ENCODE measurements around the gene MAOA. TPM values are rescaled to one million over a fixed set of nuclear protein-coding genes. Genes with fewer than 3 reads are reported as not detected.
"Not testable (repeated sequence)": the region's sequence is repeated elsewhere in the genome, so short reads cannot be mapped to it uniquely, and the experiment has no call there.

The MAOA gene
- total RNA-seq, 2 experiments from 2014 or later: 1.5 to 2.2 TPM

DNA sequence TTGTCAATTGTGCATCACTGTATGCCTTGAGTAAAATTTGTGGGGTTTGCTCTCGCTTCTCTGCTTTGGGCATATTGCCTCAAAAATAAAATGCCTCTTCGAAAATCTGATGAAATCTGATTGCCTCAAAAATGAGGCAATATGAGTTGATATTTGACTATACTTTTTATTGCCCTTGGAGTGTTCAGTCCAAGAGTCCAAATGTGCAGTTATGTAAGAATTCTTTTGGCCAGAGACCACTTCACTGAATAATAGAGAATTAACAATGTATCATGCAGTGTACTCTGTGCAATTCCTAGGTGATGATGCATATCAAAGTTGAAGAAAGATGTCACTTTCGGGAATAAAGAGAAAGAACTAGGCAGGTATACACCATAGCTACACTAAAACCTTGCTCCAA is 8.6 kb downstream of the MAOA start:
- no peaks in the 10 kb centered on the region for H3K9me3 Mint-ChIP-seq (ENCODE audit: low read depth)
- DNase-seq: no peak
- CTCF ChIA-PET: no interaction called here

GRCh38 chrX:43666311-43666912 is 10.3 kb downstream of the MAOA start:
- Mint-ChIP-seq H3K9me3 (ENCODE audit: low read depth) (no peaks in the 10 kb centered on the region), H3K27me3 (peaks cover 7% of the 10 kb centered on the region), H3K4me3 (no peak overlapping the region), H3K27ac (no peak overlapping the region), H3K36me3 (ENCODE audit: low read depth) (no peaks in the 10 kb centered on the region), H3K4me1 (peaks cover 6% of the 10 kb centered on the region)
- CTCF ChIA-PET: interaction anchor here (0.7 kb wide), 1 partner anchor 28 kb away, joined by 3 read pairs; no protein-coding TSS in a partner anchor
- no peak for DNase-seq
- peak; percentile 47 for ATAC-seq
- POLR2A ChIA-PET: no interaction called here
- intact Hi-C loops (cut with DNase I, micrococcal nuclease): no loop called here

More for the DNA sequence above, 8.6 kb downstream of the MAOA start:
- H3K4me1 Mint-ChIP-seq: peaks cover 6% of the 10 kb centered on the region
- H3K27ac Mint-ChIP-seq: no peak overlapping the region
- H3K36me3 Mint-ChIP-seq (ENCODE audit: low read depth): no peaks in the 10 kb centered on the region
- POLR2A ChIA-PET: no interaction called here
- intact Hi-C loops (cut with DNase I, micrococcal nuclease): no loop called here
- H3K27me3 Mint-ChIP-seq: peaks cover 7% of the 10 kb centered on the region
- no peak overlapping the region for H3K4me3 Mint-ChIP-seq
- ATAC-seq: no peak

DNA sequence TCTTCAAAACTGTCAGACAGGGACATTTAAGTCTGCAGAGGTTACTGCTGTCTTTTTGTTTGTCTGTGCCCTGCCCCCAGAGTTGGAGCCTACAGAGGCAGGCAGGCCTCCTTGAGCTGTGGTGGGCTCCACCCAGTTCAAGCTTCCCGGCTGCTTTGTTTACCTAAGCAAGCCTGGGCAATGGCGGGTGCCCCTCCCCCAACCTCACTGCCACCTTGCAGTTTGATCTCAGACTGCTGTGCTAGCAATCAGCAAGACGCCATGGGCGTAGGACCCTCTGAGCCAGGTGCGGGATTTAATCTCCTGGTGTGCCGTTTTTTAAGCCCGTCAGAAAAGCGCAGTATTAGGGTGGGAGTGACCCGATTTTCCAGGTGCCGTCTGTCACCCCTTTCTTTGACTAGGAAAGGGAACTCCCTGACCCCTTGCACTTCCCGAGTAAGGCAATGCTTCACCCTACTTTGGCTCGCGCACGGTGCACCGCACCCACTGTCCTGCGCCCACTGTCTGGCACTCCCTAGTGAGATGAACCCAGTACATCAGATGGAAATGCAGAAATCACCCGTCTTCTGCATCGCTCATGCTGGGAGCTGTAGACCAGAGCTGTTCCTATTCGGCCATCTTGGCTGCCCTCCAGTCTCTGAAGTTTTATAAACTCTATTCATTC is 20.0 kb downstream of the MAOA start:
- H3K9me3 Mint-ChIP-seq (ENCODE audit: low read depth); H3K27ac Mint-ChIP-seq; DNase-seq; ATAC-seq; H3K4me1 Mint-ChIP-seq; intact Hi-C loops (cut with DNase I, micrococcal nuclease); H3K27me3 Mint-ChIP-seq; CTCF ChIA-PET; H3K4me3 Mint-ChIP-seq; H3K36me3 Mint-ChIP-seq (ENCODE audit: low read depth); POLR2A ChIA-PET: not testable (repeated sequence)

DNA sequence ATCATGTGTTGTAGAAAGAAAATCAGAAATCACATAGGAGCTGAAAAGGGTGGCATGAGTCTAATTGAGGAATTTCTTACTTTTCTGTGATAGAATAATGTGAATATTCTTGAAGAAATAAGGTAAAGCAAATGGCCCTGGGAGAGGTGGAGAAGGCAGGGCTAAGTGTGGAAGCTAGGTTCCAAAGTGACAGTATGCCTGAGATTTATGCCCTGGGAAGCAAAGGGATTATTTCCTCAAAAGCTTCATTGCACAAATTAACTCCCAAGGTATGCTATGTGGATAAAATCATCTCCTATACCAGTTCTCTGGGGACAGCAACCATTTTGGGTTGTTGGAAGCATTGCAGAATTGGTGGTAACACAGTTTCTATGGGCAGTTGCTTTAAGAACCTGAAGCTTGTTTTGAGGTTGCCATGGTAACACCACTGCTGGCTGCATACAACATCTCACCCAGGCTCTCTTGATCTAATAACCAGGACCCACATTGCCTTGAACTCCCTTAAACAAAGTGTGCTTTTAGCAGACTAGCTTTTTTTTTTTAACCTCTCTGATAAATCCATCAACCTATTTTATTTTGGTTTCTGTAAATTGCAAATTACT is 21.0 kb downstream of the MAOA start:
- intact Hi-C loops (cut with DNase I, micrococcal nuclease): no loop called here
- Mint-ChIP-seq H3K9me3 (ENCODE audit: low read depth) (no peaks in the 10 kb centered on the region), H3K27me3 (peaks cover under 1% of the 10 kb centered on the region), H3K36me3 (ENCODE audit: low read depth) (no peaks in the 10 kb centered on the region), H3K27ac (no peak overlapping the region), H3K4me3 (no peak overlapping the region), H3K4me1 (no peaks in the 10 kb centered on the region)
- DNase-seq: no peak
- ChIA-PET CTCF (no interaction called here), POLR2A (no interaction called here)
- no peak for ATAC-seq

DNA sequence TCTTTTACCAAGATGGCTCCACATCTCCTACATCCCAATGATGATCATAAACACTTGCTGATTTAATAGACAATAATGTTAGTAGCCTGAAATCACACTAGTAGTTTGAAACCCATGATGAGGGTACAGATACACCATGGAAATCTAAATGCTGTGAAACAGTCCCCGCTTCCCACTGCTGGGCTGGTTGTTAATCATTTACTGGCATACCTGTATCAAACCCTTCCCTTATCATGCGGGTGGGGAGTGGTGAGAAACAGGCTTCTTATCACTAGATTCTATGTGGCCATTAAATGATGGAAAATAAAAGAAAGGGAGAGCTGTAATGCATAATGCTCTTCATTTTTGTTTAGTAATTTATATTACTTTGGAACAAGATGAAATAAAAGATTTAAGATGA is 21.9 kb downstream of the MAOA start:
- Mint-ChIP-seq H3K4me3 (no peak overlapping the region), H3K9me3 (ENCODE audit: low read depth) (no peaks in the 10 kb centered on the region), H3K4me1 (no peaks in the 10 kb centered on the region), H3K27me3 (peaks cover 3% of the 10 kb centered on the region), H3K27ac (no peak overlapping the region), H3K36me3 (ENCODE audit: low read depth) (no peaks in the 10 kb centered on the region)
- intact Hi-C loops (cut with DNase I, micrococcal nuclease): no loop called here
- ChIA-PET CTCF (no interaction called here), POLR2A (no interaction called here)
- ATAC-seq: no peak
- DNase-seq: no peak

DNA sequence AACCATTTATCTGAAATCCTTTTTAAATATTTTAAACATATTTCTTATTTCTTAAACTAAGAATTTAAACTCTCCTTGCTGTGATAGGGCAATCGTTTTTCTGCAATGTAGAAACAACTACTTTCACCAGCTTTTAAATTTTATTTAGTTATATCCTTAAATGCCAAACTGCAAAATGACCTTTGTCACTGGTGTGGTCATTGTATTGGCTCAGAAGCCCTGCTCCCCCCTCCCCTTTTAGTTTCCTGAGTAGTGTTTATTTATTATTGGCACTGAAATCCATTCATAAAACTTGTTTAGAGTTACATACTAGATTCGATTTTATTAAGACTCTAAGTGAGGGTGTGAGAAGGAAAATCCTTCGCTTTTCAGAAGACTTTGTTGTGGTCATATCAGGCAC is 23.0 kb downstream of the MAOA start:
- H3K9me3 Mint-ChIP-seq (ENCODE audit: low read depth): no peaks in the 10 kb centered on the region
- CTCF ChIA-PET: no interaction called here
- H3K4me3 Mint-ChIP-seq: no peak overlapping the region
- intact Hi-C loops (cut with DNase I, micrococcal nuclease): no loop called here
- peaks cover 3% of the 10 kb centered on the region for H3K27me3 Mint-ChIP-seq
- POLR2A ChIA-PET: no interaction called here
- ATAC-seq (no peak), DNase-seq (no peak)
- no peak overlapping the region for H3K27ac Mint-ChIP-seq
- no peaks in the 10 kb centered on the region for H3K36me3 Mint-ChIP-seq (ENCODE audit: low read depth)
- no peaks in the 10 kb centered on the region for H3K4me1 Mint-ChIP-seq

- no peaks in the 10 kb centered on the region for H3K4me1 Mint-ChIP-seq
- H3K4me3 Mint-ChIP-seq: no peak overlapping the region
- DNase-seq: no peak
- ChIA-PET POLR2A (no interaction called here), CTCF (no interaction called here)
- H3K36me3 Mint-ChIP-seq (ENCODE audit: low read depth): no peaks in the 10 kb centered on the region
- peaks cover 3% of the 10 kb centered on the region for H3K27me3 Mint-ChIP-seq
- H3K9me3 Mint-ChIP-seq (ENCODE audit: low read depth): no peaks in the 10 kb centered on the region
- intact Hi-C loops (cut with DNase I, micrococcal nuclease): no loop called here
- no peak for ATAC-seq
- H3K27ac Mint-ChIP-seq: no peak overlapping the region
Measured at GRCh38 chrX:43679778-43680177, 23.7 kb downstream of the MAOA start.

GRCh38 chrX:43682726-43683125 is 26.6 kb downstream of the MAOA start:
- H3K9me3 Mint-ChIP-seq (ENCODE audit: low read depth): no peaks in the 10 kb centered on the region
- H3K27me3 Mint-ChIP-seq: peaks cover 3% of the 10 kb centered on the region
- H3K27ac Mint-ChIP-seq: no peak overlapping the region
- ATAC-seq (no peak), DNase-seq (no peak)
- no peaks in the 10 kb centered on the region for H3K4me1 Mint-ChIP-seq
- H3K36me3 Mint-ChIP-seq (ENCODE audit: low read depth): no peaks in the 10 kb centered on the region
- CTCF ChIA-PET: no interaction called here
- intact Hi-C loops (cut with DNase I, micrococcal nuclease): no loop called here
- POLR2A ChIA-PET: no interaction called here
- no peak overlapping the region for H3K4me3 Mint-ChIP-seq

DNA sequence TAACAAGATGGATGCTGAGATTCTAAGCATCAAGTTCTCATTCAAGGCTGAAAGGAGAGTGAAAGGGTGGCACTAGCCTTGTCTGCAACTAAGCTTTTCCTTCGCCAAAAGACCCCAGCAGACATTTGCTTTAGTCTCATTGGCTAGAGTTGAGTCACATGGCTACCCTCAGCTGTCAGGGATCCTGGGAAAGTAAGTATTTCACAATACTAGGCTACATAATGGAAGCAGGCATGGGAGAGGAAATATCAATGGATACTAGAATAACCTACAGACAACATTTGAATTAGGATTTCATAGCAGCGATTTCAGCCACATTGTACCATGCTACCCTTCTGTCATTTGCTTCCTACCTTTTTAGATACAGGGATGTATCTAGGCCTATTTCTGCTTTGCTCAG is 29.1 kb downstream of the MAOA start:
- CTCF ChIA-PET: no interaction called here
- H3K9me3 Mint-ChIP-seq (ENCODE audit: low read depth): no peaks in the 10 kb centered on the region
- H3K36me3 Mint-ChIP-seq (ENCODE audit: low read depth): no peaks in the 10 kb centered on the region
- no peaks in the 10 kb centered on the region for H3K4me1 Mint-ChIP-seq
- H3K27me3 Mint-ChIP-seq: peaks cover 3% of the 10 kb centered on the region
- intact Hi-C loops (cut with DNase I, micrococcal nuclease): no loop called here
- H3K27ac Mint-ChIP-seq: no peak overlapping the region
- no peak overlapping the region for H3K4me3 Mint-ChIP-seq
- POLR2A ChIA-PET: no interaction called here
- ATAC-seq (no peak), DNase-seq (no peak)

DNA sequence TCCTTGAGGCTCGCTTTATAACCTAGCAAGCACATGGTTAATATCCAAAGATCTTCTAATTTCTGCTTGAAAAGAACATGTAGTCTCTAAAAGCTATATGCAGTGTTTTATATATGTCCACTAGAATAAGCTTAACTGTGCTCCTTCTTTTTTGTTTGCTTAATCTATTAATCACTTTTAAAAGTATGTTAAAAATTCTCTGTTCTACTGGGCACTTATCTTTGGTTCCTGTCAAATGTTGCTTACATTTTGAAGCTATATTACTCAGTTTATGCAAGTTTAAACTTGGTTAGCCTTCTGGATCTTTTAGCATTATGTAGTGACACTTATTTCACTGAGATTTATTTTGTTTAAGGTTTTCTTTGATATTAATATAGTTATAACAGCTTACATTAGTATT is 32.5 kb downstream of the MAOA start:
- H3K9me3 Mint-ChIP-seq (ENCODE audit: low read depth): no peaks in the 10 kb centered on the region
- ChIA-PET POLR2A (no interaction called here), CTCF (no interaction called here)
- DNase-seq (no peak), ATAC-seq (no peak)
- H3K27ac Mint-ChIP-seq: no peak overlapping the region
- H3K27me3 Mint-ChIP-seq: no peaks in the 10 kb centered on the region
- H3K36me3 Mint-ChIP-seq (ENCODE audit: low read depth): no peaks in the 10 kb centered on the region
- H3K4me1 Mint-ChIP-seq: no peaks in the 10 kb centered on the region
- intact Hi-C loops (cut with DNase I, micrococcal nuclease): no loop called here
- no peak overlapping the region for H3K4me3 Mint-ChIP-seq

DNA sequence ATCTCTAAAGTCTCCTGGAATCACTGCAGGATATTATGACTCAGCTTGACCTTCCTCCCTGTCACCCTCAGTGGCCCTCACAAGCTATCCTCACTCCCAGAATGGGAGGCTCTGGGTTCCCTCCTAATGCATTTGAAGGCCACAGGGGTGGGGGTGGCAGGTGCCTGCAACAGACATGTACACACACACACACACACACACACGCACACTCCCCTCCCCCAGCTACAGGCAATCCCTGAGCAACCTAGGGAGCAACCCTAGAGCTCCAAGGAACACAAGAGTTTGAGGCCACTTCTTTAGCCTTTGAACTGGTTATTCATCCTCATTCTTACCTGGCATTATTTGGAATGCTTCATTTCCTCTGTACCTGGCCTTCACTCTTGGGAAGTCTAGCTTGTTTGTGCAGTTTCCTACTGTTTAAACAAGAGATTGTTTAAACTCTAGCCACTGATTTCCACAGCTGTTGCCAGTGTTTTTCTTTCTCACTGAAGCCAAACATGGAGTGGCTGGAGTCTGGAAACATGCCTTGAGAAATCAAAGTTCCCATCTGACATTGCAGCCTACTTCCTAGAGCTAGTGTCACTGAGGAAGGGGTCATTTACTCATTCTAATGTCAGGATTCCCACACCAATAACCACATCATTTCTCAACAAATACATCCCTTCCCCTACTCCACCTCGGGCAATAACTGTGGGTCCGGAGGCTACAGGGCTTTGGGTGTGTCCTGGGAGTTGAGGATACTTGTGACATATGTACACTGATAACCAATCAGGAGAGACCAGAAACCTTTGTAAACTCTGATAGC is 37.7 kb downstream of the MAOA start:
- ChIA-PET CTCF (interaction anchor here (0.6 kb wide), 1 partner anchor 27 kb away, joined by 3 read pairs; no protein-coding TSS in a partner anchor), POLR2A (no interaction called here)
- H3K4me3 Mint-ChIP-seq: no peak overlapping the region
- H3K27me3 Mint-ChIP-seq: no peaks in the 10 kb centered on the region
- DNase-seq: no peak
- intact Hi-C loops (cut with DNase I, micrococcal nuclease): no loop called here
- H3K9me3 Mint-ChIP-seq (ENCODE audit: low read depth): no peaks in the 10 kb centered on the region
- no peak for ATAC-seq
- H3K36me3 Mint-ChIP-seq (ENCODE audit: low read depth): no peaks in the 10 kb centered on the region
- H3K4me1 Mint-ChIP-seq: no peaks in the 10 kb centered on the region
- no peak overlapping the region for H3K27ac Mint-ChIP-seq

GRCh38 chrX:43699475-43699874 is 43.4 kb downstream of the MAOA start:
- Mint-ChIP-seq H3K4me3 (no peak overlapping the region), H3K4me1 (no peaks in the 10 kb centered on the region), H3K27ac (no peak overlapping the region), H3K36me3 (ENCODE audit: low read depth) (no peaks in the 10 kb centered on the region), H3K9me3 (ENCODE audit: low read depth) (no peaks in the 10 kb centered on the region), H3K27me3 (peaks cover 2% of the 10 kb centered on the region)
- no peak for DNase-seq
- ATAC-seq: no peak
- CTCF ChIA-PET: no interaction called here
- POLR2A ChIA-PET: no interaction called here
- intact Hi-C loops (cut with DNase I, micrococcal nuclease): no loop called here
